CMK (cell line): ENCODE results near the gene UBE2V1.
"Not testable (repeated sequence)": the region's sequence is repeated elsewhere in the genome, so short reads cannot be mapped to it uniquely, and the experiment has no call there.

Experiments used
- DNase-seq: peaks from one replicate; pipeline ENCODE4 v3.0.0-alpha.2; 2010; ENCODE audit warnings: low read depth

UBE2V1 gene

DNA sequence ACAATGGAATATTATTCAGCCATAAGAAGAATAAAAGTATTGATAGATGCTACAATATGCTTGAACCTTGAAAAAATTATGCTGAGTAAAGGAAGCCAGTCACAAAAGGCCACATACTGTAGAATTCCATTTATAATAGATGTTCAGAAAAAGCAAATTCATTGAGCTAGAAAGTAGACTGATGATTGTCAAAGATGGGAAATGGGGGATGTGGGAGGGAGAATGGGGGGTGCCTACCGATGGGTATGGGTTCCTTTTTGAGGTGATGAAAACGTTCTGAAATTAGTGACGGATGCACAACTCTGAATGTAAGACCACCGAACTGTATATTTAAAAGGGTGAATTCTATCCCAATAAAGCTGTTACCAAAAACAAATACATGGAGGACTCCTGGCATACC is 18.4 kb downstream of the UBE2V1 start:
- DNase-seq, result no peak

DNA sequence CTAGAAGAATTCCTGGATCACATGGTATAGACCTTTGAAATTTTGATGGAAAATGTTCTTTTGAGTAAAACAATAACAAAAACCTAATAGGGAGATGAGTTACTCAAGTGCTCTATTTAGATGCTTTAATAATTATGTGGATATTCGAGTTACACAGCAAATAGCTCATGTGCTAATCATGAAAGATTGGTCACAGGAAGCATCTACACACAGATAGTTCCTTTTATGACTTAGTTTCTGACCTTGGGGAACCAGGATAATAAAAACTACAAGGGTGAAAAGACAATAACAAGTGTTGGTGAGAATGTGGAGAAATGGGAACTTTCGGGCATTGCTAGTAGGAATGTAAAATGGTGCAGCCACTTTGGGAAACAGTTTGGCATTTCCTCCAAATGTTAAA is 19.7 kb downstream of the UBE2V1 start:
- DNase-seq, result no peak

DNA sequence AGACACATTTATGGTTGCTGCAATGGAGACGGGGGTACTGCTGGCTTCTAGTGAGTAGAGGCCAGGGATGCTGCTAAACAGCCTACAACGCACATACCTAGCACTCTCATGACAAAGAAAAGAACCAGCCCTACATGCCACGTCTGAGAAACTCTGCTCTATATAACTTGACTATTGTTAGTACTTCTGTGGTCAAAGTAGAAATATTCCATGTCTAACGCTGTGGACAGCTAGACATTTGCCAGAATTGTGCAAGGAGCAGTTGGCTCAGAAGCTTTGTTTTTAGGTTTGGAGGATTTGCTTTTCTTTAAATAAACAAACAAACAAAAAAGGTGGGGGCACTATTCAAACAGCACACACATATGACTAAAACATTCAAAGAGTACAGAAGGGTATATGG is 20.5 kb downstream of the UBE2V1 start:
- no peak for DNase-seq

DNA sequence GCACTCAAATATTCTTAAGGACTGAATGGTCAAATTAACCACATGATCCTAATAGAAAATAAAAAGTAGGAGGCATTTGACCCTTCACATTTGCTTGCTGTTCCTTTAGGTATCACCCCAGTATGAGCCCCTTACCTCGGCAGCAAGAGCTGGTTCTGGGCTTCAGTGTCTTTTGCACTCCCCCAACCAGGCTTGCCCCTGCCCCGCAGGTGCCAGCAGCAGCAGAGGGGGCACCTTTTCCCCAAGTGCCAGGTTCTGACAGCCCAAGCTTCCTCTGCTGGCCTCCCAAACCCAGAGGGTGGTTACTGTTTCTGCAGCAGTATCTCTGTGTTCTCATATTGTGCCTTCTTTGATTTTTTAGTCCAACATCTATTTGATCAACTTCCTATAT is 23.2 kb downstream of the UBE2V1 start:
- no peak for DNase-seq

DNA sequence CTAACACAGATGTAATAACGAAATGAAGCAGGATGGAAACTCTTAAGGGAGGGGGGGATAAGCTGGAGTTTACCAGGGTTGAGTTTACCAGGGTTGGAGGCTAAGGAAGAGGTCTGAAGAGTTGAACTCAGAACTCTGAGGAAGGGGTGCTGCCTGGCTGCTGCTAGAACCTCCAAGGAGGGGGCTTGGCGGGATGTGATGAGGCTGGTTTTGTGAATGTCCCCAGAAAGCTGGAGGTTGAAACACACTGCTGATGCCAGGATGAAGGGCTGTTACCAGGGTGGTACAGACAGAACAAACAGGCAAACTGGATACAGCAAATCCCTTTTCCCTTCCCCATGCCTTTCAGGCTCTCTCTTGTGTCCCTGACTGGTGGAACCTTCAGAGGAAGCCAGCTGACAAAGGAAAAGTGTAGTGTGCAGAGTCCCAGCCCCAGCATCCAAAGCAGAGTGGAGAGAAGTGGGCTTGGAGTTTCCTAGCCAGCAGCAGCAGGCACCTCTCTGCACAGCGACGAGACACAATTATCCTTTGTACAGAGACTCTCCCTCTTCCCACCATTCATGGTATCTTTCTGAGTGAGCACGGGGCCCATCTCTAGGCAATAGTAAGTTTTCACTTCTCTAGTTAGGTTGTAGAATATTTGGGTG is 23.7 kb downstream of the UBE2V1 start:
- DNase-seq, result no peak

DNA sequence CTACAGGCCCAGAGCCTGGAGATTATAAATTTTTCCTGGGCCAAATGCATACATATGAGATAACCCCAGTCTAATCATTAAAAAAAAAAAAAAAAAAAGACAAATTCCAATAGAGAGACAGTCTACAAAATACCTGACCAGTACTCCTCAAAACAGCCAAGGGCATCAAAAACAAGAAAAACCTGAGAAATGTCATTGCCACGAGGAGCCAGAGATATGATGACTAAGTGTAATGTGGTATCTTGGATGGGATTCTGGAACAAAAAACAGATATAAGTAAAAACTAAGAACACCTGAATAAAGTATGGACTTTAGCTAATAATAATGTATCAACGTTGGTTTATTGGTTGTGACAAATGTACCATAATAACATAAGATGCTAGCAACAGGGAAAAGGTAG is 24.9 kb downstream of the UBE2V1 start:
- no peak for DNase-seq

DNA sequence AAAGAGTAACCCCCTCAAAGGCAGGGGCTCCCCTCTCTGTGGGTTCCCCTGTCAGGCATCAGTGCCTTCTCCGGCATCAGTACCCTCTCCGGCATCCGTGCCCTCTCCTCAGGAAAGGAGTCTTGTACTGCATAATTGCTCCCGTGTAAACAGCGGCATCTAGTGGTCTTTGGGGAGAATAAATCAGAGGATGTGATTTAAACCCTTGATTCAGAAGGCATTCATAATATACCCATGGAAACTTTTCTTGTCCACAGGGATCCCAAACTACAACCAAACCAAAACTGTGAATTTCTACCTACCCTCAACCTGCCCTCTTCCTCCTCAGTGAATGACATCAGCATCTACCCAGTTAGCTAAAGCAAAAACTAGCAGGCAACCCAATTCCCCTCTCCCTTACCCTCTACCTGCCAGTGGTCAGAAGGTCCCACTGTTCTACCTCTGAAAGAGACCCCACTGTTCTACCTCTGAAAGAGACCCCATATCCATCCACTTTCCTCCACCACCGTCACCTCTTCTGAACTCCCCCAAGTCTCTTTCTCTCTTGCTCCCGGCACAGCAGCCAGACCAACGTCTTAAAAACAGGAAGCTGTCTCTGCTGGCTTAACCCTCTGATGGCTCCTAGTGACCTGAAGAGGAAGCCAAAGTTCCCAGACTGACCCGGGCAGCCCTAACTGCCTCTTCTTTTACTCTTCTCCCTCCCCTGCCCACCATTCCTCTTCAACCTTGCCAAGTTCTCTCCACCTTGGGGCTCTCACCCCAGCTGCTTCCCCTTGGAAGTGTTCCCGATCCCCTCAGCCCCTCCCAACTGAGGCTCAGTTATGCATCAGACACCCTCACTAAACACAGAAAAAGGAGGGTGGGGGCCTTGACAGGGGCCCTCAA is 27.2 kb downstream of the UBE2V1 start:
- peak; percentile 42 for DNase-seq

DNA sequence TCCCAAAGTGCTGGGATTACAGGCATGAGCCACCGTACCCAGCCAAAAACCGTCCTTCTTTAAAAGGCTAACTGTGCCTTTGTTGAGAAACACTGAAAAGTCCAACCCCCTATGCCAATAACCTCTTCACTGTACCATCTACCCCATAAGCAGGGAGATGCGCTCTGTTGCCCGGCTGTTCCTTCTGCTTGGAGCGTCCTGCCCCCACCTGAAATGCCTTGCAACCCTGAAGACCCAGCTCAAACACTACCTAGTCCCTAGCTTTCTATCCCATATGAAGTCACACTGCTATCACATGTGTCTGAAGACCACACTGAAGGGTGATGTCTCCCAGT is 27.8 kb downstream of the UBE2V1 start:
- no peak for DNase-seq

DNA sequence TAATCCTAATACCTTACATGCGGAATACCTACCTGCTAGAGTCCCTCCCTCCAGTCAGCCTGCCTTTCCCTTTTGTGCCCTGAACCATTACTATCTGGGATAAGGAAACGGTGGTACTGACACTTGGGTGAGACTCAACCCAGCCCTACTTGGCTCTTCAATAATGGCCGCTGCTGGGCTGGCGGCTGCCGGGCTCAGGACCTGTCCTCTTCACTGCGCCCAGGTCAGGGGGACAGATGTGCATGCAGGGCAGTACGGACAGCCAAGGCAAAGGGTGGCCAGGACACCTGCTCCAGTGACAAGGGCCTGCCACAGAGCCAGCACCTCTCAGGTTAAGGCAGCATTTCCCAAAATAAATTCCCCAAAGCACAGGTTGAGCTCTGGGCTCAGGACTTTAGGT is 29.9 kb downstream of the UBE2V1 start:
- DNase-seq, result no peak

DNA sequence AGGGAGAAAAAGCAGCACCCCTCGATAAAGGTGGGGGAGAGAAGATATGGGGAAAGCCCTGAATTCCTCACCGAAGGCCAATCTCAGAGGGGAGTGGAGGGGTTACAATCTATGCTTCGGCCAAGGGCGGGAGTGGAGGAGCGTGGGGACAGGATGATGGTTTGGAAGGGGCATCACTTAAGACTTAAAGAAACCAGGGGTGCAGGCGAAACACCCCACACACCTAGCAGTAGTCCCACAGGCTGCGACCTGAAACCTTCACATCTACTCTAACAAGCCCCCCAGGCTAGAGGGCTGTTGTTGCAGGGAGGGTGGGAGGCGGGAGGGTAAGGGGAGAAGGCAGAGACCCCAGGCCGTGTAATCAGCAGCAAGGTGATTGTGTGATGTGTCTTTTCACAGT is 30.9 kb downstream of the UBE2V1 start:
- not testable (repeated sequence) for DNase-seq

DNA sequence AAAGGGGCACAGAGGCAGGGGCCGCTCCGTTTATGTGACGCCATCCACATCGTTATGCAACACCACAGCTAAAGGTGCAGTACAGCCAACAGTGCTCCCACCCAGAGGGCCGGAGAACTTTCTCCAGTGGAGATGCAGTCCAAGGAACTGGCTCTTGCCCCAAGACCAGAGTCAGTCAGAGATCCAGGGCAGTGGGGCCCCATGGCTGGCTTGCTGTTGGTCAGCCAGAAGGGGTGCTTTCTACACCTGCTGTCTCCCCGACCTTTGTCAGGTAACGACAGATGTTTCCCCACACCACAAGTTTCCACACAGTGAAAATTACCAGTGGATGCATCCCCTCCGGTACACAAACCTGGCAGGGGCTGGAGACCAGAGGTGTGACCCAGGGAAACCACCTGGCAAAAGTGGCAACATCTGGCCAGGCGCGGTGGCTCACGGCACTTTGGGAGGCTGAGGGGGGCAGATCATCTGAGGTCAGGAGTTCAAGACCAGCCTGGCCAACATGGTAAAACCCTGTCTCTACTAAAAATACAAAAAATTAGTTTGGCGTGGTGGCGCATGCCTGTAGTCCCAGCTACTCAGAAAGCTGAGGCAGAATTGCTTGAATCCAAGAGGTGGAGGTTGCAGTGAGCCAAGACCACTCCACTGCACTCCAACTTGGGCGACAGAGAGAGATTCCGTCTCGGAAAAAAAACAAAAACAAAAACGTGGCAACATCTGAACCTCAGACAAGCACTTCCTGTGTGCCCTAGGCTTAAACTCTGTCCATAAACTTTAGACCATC is 34.9 kb downstream of the UBE2V1 start:
- DNase-seq, result no peak

DNA sequence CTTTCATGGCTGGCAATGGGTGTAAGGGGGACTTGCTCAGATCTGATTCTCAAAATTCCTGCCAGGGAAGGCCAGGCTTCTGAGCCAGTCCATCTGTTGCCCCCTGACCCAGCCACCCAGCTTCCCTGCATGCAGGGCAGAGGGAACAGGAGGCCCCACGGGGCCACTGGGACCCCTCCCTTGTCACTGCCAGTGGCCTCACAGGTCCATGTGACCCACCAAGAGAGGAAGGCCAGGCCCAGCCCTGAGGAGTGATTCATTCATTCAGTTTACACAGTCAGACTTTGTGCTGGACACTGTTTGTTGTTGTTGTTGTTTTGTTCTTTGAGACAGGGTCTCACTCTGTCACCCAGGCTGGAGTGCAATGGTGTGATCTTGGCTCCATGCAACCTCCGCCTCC is 39.5 kb downstream of the UBE2V1 start:
- no peak for DNase-seq

DNA sequence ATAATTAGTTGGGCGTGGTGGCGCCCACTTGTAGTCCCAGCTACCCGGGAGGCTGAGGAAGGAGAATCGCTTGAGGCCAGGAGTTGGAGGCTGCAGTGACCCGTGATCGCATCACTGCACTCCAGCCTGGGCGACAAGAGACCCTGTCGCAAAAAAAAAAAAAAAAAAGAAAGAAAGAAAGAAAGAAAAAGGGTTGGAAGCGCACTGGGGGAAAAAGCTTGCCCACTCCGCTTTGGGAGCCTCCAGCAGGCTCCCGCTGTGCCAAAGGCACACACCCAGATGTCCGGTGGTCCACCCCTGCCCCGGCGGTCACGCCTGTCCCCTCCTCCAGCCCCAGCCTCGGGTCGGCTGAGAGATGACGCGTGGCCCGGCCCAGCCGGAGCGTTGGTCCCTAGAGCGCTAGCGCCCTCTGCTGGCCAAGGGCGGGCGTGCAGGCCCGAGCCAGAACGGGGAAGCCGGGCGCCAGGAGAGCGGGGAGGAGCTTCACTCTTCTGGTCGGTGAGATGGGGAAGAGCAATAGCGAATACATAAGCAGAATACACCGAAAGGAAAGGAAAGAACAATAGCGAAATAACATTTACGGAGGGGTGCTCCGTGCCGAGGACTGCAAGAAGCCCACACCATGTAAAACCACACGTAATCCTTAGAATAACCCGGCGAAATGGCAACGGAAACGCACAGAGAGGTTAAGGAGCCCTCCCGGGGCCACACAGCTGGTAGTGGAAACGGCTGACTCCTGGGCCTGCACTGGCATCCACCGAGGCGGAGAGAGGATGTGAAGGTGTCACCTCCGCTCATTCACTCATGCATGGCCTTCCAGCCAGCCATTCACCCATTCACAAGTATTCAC is 41.7 kb downstream of the UBE2V1 start:
- DNase-seq, result peak; percentile 67

DNA sequence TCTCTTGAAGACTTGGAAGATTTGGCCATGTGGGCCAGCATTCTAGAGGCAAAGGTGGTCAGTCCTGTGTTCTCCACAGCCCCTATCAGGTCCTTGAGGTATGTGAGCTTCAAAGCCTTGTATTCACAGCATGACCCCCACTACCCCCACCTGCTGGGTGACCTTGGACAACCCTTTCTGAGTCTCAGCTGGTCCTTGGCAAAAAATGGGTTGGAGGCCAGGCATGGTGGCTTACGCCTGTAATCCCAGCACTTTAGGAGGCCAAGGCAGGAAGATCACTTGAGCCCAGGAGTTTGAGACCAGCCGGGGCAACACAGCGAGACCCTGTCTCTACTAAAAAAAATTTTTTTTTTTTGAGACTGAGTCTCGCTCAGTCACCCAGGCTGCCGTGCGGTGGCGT is 42.6 kb downstream of the UBE2V1 start:
- no peak for DNase-seq

DNA sequence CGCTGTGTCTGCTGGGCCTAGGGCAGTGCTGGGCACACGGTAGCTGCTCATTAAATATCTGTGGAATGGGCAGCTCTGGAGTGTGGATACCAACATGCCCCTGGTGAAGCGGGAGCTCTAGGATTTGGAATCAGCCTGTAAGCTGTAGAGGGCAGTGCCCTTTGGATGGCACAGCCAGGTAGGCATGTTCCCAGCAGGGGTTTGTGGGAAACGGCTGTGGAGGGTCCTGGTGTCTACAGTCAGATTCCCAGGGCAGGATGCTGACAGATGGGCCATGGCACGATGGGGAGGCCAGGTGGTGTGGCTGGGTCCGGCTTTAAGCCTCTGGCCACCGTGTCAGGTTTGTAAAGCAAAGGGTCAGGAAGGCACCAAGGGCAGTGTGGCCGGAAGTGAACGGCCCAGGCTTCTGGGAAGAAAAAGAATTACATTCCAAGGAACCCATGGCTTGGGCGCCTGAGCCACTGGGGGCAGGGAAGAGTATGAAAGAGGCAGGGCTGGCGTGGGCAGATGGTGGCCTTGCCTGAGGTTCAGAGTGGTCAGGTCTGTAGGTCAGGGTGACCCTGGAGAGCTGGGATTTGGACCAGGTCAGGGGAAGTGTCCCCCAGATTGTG is 44.8 kb downstream of the UBE2V1 start:
- no peak for DNase-seq

DNA sequence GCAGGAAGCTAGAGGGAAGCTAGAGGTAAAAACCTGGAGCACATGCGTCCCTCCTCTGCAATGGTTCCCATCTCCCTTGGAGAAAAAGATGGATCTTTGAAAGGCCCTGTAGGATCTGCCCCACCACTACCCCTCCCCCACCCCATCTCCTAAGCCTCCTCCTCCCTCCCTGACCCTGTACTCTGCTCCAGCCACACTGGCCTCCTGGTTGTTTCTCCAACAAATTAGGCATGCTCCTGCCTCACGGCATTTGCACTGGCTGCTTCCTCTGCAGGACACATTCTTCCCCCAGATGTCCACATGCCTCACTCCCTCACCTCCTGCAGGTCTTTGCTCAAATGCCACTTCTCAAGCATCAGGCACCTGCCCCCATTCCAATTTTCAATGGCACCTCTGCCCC is 45.5 kb downstream of the UBE2V1 start:
- no peak for DNase-seq

DNA sequence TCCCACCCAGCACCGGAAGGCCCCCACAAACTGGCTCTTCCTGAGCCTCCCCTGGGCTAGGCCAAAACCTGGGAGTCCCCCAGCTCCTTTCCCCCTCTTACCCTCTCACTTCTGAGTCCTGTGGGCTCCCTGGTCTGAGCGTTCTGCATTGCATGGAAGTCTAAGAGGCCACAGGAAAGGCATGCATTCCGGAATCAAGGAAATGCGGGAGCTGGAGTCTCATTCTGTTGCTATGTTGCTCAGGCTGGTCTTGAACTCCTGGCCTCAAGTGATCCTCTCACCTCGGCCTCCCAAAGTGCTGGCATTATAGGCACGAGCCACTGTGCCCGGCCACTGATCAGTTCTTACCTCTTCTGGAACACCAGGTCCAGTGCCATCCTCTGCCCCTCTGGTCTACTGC is 45.9 kb downstream of the UBE2V1 start:
- DNase-seq, result no peak

DNA sequence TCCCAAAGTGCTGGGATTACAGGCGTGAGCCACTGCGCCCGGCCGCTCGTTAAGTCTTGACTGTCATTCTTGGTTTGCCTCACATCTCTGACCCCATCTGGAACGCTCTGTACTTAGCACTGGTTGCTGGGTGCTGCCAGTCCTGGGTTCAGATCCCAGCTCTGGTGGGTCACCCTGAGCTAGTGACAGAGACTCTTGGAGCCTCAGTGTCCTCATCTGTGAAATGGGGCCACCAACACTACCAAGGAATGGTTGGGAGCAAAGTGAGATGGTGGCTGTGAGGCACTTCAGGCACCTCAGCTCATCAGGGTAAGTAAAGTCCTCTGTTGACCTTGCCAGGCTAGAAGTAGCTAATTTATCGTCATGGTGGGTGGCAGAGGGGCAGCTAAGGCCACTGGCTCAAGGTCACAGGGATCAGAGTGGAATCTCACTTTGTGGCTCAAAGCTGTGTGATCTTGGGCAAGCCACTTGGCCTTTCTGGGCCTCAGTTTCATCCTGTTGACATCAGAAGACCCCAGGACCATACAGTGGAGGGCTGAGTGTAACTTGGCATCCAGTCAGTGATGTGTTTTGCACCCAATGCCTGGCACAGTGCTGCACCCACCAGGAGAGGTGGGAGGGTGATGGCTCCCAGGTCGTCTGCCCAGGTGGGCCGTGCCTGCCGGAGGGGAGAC is 46.7 kb downstream of the UBE2V1 start:
- DNase-seq, result no peak

DNA sequence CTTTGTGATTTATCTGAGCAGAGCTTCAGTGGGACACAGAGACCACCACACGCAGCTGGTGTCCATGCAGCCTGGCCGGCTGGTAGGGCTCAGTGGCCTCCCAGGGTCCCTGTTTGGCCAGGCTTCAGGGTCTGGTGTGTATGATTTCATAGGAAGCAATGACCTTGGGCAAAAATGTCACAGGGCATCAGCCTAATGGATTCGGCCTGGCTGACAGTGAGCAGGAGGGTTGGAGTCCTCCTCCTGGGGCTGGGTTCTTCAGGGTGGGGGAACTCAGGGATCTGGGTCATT is 47.7 kb downstream of the UBE2V1 start:
- no peak for DNase-seq

DNA sequence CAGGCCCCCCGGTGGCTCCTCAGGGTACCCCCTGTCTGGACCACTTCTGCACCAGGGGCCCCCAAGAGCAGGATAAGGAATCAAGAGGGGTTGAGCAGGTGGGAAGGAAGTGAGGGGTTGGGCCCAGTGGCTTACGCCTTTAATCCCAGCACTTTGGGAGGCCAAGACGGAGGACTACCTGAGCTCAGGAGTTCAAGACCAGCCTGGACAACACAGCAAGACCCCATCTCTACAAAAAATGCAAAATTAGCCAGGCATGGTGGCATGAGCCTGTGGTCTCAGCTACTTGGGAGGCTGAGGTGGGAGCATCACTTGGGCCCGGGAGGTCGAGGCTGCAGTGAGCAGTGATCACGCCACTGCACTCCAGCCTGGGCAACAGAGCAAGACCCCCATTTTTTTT is 49.2 kb downstream of the UBE2V1 start:
- not testable (repeated sequence) for DNase-seq
